Endothelial cell of umbilical vein (primary cell): ENCODE measurements around the gene SMURF1.
"Not testable (repeated sequence)": the region's sequence is repeated elsewhere in the genome, so short reads cannot be mapped to it uniquely, and the experiment has no call there.

ENCODE experiments used
- CTCF ChIP-seq, 2 donors: IDR thresholded peaks; 1 replicate in 1 of 2; 2 replicates in 1 of 2; pipeline ENCODE4 v1.5.1; 2011; ENCODE audit warnings: low read length in 2 of 2, mild to moderate bottlenecking in 2 of 2, moderate library complexity in 2 of 2, control low read depth in 1 of 2, inconsistent platforms in 1 of 2, low read depth in 1 of 2; ENCODE audit not compliant: insufficient read depth in 1 of 2; ENCODE audit errors: extremely low read depth in 1 of 2
- EZH2 ChIP-seq: IDR thresholded peaks from 2 replicates; pipeline ENCODE4 v1.6.1; 2012; ENCODE audit warnings: borderline replicate concordance, low read depth, mild to moderate bottlenecking, moderate library complexity, low read length, inconsistent platforms; ENCODE audit not compliant: severe bottlenecking
- GATA2 ChIP-seq: IDR thresholded peaks from 2 replicates; pipeline ENCODE4 v1.7.0; 2011; ENCODE audit warnings: low read depth, mild to moderate bottlenecking, moderate library complexity, mixed read lengths, low read length; ENCODE audit not compliant: insufficient read length, insufficient read depth
- JUN ChIP-seq: IDR thresholded peaks from 2 replicates; pipeline ENCODE4 v1.6.1; 2011; ENCODE audit warnings: borderline replicate concordance, low read depth; ENCODE audit not compliant: insufficient read length, insufficient read depth
- MAX ChIP-seq: IDR thresholded peaks from 2 replicates; pipeline ENCODE4 v1.6.1; 2011; ENCODE audit not compliant: insufficient read depth, insufficient read length
- MYC ChIP-seq: IDR thresholded peaks from one replicate; pipeline ENCODE4 v1.6.1; 2011; ENCODE audit warnings: mild to moderate bottlenecking, low read depth, low read length
- POLR2A ChIP-seq: IDR thresholded peaks from 2 replicates; pipeline ENCODE4 v1.6.1; 2012; ENCODE audit warnings: low read depth, mild to moderate bottlenecking, control low read depth, low read length
- POLR2AphosphoS5 ChIP-seq: IDR thresholded peaks from 2 replicates; pipeline ENCODE4 v1.6.1; 2012; ENCODE audit warnings: low read depth, mild to moderate bottlenecking, control low read depth, low read length, moderate library complexity; ENCODE audit not compliant: insufficient read depth

- not testable (repeated sequence) for TF ChIP-seq CTCF (IDR thresholded peaks at IDR 0.05; ENCODE audit: extremely low read depth in 1 of 2, insufficient read depth in 1 of 2, low read depth in 1 of 2, low read length in 2 of 2); MYC; GATA2; EZH2; MAX; JUN; POLR2A; POLR2AphosphoS5
Observed at GRCh38 chr7:99163669-99164068, 19.8 kb upstream of the SMURF1 start.
